ENCODE measurements around the gene SLC9A2.

- no peak for TF ChIP-seq POLR2AphosphoS5 (IDR thresholded peaks at IDR 0.05; ENCODE audit: borderline replicate concordance, low read depth, low read length)
- TF ChIP-seq EZH2 (IDR thresholded peaks at IDR 0.05): no peak
Observed at GRCh38 chr2:102662833-102663232, 43.5 kb downstream of the SLC9A2 start.

Data from SK-N-MC (cell line).